ENCODE data around the gene DIAPH3.

DIAPH3 gene

DNA sequence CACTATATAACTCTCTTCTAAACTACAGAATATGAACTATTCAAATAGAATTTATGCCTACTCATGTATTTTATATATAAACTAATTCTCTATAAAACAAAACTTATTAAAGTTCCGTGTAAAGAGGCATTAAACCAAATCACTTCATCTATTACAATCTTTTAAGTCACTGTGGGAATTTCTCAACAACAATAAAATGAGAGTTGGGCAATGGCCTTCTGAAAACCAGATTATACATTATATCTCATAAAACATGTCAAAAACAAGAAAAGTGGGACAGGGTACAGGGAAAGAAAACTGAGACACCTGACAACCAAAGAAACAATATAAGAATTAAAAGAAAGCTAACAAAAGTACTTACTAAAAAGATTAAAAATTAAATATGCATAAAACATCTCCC is 145.2 kb downstream of the DIAPH3 start:
- FAIRE-seq, result no peak

DNA sequence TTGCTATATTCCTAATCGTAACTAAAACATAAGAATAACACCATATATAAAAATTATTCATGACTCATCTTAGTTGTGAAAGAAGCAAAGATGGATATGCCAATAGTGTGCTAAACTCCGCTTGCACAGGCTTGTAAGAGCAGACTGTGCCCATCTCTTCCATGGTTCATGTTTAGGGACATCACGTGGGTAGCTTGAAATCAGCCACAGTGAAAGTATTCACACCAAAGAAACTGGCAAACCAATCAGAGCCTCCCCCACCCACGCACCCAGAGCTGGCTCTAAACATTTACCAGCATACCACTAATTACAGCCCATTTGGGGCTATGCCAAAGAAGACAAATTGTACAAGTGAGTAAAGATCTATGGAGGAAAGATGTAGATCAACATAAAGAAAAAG is 147.5 kb downstream of the DIAPH3 start:
- FAIRE-seq, result no peak

DNA sequence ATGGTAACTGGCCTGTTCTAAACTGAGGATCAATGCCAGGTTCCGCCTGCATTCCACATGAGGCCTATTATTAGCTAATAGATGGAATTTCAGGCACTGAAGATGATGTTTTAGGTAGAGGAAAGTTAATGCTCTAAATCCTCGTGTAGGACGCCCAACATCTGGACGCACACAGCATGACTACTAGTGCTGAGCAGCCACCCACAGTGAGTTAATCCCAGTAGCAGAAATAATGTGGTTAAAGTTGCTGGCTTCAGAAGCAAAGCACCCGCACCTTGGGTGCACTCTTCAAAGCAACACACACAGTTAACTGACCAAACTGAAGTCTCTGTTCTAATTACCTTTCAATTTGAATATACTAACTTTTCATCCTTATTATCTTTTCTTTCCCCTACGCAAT is 150.6 kb downstream of the DIAPH3 start:
- no peak for FAIRE-seq

DNA sequence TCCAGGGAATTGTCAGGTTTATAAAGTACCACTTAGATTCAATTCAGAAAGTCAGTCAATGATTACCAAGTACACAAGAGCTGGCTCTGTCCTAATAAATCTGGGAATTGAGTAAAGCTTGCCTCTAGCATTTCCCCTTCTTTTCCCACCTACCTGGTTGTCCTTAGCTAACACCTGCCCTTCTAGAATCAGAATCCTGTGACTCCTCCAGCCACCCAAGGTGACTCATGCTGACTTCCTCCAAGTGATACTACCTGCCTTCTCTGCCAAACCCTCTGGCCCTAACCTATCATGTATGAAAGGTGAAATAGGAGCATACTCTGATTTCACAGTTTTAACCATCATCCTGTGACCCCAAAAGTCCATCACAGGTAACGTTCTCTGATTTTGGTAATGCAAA is 151.2 kb downstream of the DIAPH3 start:
- FAIRE-seq, result no peak

DNA sequence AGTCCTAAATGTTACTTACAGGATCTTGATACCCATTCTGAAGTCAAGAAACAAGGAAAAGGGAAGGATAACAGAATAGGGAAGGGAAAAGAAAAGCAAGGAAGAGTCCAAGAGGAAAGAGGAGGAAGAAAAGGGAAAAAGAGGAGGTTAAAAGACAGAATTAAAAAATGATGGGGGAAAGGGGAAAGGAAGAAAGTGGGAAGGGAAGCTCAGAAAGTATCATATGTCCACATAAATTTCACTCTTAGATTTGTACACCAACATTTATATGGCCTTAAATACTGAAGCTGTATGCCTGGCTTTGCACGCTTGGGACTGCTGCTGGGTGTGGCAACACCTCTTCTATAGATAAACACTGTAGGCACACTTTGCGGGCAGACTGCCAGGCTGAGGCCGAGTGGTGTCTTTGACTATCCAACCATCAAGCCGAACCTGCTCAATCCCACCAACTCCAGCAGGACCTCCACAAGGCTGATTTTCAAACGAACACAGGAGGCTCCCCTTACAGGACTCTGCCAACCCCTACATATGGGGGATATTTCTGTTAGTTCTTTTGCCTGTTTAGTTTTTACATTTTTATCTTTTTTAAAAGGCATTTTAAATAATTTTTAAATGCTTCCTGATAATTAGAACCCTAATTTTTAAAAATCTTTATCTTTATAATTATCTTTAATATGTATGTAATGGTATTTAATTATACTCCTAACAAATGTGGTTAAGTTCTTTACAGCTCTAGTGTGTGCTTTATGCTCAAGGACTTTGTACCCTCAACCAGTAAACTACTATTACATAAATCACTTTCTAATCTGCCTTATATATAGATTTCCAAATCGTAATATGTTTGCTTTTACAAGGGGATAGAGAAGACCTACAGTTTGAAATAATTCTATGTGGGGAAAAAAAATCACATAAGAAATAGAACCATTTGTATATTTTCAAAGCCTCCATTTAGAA is 154.2 kb downstream of the DIAPH3 start:
- FAIRE-seq, result no peak

DNA sequence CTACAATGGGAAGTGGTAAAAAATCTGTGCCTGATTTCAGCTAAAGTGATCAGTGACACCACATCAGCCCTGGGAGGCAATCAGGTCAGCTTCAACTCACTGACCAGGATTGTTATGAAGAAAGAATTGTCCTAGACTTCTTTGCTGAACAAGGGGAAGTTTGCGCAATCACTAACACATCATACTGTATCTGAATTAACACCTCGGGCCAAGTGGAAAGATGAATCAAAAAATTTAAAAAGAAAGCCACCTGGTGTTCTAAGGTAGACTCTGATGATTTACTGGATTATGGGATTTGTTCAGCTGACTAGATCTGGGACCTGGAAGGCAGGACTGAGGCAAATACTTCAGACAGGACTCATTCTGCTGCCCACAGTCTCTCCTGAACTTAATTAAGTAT is 161.8 kb downstream of the DIAPH3 start:
- no peak for FAIRE-seq

DNA sequence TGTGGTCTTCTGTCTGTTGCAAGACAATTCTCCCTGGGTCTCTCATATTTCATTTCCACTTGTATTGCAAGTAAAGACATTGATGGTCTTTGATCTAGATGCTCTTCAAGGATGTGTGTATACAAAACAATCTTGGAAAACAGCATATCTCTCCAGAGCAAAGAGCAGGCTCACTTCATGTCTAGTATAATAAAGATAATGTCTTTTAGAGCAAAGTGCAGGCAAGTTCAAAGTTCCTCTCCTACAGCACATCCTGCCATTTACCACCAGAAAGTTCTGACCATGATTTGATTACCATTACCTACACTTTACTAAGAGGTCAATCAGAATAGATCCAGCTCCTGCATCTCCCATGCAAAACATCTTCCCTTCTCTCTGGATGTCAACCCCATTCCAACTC is 162.8 kb downstream of the DIAPH3 start:
- FAIRE-seq, result no peak

DNA sequence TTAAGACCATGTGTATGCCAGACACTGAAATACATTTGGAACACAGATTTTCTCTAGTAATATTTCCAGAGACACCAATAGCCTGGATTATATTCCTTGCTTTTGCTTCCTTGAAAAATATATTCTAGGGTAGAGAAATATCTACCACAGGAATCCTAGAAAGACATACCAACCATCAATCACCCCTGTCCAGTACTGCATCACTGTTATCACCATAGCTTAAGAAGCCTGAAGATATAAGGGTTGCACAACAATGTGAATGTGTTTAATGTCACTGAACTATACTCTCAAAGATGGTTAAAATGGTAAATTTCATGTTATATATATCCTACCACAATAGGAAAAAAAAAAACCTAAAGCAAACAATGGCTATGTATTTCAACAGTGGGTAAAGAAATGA is 163.6 kb downstream of the DIAPH3 start:
- FAIRE-seq, result no peak

DNA sequence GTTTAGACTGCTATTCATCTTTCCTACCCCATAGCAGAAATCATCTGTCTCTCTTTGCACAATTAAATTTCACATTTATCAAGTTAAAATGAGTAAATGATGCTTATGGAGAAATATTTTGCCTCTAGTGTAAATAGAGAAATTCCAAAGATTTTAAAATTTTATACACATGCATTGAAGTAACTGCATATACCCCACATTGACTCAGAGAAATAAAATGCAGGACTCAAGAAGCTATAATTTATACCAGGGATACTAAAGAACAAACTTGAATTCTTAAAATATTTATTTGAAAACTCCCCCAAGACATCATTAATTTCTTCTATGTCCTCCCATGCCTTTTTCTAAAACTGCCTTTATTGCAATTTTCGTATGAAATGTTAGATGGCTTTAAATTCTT is 165.8 kb downstream of the DIAPH3 start:
- FAIRE-seq, result no peak

DNA sequence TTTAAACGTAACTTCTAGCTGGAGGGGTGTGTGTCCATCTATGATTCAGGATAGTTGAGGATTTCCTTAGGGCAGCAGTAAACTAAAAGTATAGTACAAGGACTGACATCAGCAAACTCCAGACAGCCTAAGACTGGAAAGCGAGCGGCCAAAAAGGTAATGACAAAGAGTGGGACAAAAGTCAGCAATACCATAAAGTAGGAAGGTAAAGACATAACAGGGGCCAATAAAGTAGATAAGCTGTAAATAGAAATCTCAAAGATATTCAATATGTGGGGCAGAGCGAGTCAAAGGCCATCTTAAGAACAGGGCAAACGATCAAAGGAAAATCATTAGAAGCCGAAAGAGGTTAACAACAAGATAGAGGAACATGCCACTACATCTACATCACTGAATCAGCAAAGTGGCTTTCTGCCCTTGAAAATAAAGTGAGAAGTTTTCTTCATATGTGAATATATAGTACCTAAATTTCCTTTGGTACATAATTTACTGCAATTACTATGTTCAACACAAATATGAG is 167.2 kb downstream of the DIAPH3 start:
- no peak for FAIRE-seq

DNA sequence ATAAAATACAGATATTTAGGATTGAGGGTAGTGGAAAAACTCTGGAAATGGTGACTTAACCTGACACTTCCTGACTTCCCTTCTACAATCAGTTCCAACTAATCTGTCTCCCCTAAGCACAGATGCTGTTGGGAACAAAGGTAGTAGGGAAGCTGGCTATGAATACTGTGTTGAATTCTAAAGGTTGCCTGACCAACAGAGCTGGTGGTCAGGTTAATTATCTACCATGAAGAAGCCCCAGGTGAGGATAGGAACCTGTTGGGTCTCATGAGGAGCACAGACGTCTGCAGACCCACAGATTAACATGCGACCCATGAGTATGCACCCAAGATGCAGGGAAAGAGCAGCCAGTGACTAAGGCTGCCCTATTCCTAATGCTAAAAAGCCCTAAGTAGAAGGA is 172.3 kb downstream of the DIAPH3 start:
- no peak for FAIRE-seq

DNA sequence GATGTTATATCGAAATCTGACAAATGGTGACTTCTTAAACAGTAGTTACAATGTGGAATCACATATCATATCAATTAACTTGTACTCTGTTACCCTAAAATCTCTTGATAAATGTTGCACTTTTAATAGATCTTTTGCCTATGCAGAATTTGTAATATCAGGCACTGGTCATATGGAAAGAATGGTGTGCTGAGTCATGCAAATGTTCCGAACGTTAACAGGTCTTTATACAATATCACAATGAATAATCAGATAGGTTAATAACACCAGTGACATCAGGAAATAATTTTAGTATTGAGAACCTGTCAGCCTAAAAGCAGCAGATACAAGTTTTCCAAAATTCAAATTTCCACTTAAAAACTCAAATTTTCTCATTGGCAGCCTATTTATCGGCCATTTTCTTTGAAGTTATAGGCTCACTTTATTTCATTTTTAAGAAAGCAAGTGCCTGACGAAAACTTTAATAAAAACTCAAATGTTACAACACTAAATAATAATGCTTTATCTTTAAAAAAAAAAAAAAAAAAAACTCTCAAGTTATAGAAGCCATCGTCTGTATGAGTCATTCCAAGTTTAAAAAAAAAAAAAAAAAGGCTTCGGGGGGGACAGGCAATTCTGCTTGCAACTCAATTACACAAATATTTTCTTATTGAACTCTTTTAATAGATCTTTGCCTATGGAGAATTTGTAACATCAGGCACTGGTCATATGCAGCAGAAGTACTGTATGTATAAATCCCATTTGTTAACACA is 180.9 kb downstream of the DIAPH3 start:
- no peak for FAIRE-seq

DNA sequence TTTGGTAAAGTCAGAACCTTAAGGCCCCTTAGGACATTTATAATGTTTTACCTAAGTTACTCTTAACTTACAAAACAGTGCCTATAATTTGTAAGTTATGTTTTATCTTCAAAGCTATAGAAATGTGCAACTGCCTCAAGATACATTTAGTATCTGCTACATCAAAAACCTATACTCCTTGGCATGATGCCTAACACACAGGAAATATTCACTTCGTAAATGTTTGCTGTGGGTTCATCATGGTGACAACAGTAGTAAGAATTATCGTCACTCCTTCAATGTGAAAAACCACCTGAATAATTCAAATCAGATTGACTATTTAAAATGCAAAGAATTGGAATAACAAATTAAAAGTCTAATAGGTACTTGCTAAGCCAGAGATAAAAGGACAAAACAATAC is 184.1 kb downstream of the DIAPH3 start:
- no peak for FAIRE-seq

DNA sequence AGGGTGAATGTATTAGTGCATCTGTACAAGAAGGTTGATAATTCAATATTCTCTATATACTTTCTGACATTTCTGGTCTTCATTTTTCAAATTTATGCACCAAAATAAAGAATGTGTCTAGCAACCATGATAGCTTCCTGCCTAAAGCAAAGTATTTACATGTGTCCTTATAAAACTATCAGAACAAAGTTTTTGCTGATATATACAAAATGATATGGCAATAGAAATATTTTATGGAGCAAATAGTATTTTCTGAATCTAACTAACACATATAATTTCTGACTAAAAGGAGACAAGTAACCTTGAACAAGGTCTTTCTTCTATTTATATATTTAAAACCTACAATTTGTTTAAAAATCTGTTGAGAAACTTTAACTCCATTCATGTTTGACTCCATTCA is 184.9 kb downstream of the DIAPH3 start:
- FAIRE-seq, result no peak

DNA sequence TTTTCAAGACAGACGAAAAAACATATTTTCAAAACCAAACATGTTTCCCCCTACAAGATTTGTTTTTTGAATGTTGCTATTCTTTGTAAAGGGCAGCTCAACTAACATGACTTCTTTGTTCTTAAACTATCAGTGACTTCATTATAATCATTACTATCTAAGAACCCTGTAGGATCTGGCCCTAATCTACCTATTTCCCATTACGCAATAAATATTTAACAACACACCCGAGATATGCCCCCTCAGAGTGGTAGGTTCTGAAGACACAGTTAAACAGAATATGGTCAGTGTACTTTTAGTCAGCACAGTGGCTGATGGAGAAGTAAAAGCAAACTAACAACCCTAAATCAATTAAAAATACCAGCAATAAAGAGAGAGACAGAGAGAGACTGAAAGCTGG is 186.9 kb downstream of the DIAPH3 start:
- no peak for FAIRE-seq

DNA sequence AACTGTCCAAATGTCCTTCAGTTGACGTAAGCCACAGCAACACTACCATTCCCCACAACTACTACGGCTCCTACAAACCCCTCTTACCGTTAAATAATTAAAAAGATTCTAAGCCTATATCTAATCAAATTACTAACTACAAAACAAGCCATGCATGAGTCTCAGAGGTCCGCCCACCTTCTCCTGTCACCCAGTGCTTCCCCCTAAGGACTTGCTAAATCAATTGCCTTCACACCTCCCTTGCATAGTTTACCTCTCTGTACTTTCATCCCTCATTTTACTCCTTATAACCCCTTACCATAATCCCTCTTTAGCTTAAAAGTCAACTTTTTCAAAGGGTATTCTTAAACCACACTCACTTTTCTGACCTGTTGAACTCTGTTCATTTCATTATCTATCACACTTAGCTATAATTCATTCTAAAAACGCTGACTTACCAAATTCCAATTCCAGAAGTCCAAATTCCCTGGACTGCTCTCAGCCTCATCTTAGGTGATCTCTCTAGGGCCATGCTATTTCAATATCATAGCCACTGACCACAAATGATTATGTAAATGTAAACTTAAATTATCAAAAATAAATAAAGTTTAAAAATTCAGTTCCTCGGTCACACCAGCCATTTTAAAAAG is 187.8 kb downstream of the DIAPH3 start:
- FAIRE-seq, result no peak

DNA sequence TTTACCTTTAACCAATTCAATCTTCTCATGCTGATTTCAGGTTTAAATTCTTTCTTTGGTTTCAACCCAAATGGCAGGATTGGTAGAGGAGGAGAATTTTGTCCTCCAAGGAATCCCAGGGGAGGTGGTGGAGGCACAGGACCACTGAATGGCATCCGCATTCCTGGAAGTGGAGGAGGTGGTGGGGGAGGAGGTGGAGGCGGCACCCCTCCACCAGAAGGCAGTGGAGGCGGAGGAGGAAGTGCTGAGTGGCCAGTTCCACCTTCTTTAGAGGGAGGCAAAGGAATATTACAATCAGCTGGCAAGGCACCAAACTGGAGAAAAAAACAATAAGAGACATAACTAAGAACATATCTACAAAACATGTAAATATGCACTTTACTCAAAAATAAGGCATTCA is 192.9 kb downstream of the DIAPH3 start:
- FAIRE-seq, result no peak

DNA sequence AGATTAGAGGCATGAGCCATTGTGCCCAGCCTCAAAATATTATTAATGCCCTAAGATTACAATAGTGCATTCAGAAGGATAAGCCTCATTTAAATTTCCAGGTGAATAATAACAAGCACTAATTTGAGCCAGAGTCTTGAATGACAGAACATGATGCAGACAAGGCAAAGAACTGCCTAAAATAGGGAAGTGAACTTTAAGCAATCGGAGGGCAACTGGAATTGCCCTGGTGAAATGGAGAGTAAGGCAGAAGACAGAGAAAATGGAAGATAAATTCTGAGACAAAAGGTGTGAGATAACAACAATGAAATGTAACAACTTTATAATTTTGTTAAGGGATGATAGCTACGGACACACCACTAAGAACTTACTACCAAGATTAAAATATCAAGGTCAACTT is 199.9 kb downstream of the DIAPH3 start:
- no peak for FAIRE-seq

DNA sequence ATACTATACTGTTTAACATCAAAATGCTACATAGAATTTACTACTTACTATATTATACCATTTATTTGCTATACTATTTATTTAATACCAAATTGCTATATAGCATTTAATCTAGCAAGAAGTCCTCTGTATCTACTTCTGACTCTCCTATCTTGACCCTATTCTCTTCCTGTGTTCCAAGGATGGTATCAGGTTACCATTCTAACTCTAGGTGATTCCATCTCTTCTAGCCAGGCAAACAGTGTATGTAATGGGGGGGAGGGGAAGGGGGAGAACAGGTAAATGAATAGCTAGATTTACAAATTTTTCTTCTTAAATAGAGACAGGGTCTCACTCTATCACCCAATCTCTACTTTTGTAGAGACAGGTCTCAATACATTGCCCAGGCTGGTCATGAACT is 200.3 kb downstream of the DIAPH3 start:
- no peak for FAIRE-seq

DNA sequence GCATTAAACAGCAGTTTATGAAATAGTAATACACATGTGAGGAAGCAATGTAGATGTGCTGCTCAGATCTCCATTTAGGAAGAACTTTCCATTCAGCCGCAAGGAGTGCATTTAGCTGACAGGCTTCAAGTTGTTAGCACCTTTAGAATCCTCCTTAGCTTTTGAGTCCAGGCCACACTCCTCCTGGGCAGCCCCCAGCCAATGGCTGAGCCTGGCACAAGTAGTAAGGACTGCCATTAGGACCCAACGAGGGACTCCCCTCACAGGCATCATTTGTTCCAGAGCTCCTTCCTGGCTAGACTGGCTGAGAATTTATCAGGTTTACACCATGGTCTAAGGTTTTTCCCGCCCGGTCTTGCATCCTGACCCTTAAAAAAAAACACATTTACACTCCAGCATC is 201.4 kb downstream of the DIAPH3 start:
- FAIRE-seq, result no peak

DNA sequence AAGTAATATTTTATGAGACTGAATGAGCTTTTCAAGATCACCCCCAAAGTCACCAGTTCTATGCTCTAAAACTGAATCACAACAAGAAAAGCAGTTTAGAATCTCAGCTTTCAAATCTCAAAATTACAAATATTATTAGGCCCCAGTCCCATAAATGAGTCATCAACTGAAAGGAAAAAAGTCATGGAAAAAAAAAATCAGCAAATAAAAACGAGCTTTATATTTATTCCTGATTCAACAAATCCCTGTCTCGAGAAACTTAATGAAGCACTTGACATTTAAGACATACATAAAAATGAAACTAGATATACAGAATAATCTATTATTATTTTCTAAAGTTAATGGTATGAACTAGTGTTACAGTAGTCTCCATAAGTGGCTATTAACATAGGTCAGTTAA is 203.0 kb downstream of the DIAPH3 start:
- FAIRE-seq, result no peak

DNA sequence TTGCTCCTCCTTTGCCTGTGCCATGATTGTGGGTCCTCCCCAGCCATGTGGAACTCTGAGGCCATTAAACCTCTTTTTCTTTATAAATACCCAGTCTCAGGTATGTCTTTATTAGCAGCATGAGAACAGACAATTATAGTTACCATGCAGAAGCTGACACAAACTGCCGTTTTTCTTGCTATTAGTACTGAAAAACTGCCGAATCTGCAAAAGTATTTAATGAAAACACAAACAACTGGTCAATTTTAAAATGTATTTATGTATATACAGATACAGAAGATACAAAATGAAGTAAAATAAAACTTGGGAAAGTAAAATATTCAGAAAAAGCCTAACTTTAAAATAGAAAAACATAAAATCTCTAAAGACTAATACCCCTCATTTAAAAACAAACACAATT is 206.3 kb downstream of the DIAPH3 start:
- FAIRE-seq, result no peak

DNA sequence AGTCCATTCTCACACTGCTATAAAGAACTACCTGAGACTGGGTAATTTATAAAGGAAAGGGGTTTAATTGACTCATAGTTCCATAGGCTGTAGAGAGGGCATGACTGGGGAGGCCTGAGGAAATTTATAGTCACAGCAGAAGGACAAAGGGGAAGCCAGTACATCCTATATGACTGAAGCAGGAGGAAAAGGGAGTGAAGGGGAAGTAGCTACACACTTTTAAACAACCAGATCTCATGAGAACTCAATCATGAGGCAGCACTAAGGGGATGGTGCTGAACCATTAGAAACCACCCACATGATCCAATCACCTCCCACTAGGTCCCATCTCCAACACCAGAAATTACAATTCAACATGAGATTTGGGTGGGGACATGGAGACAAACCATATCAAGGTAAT is 209.1 kb downstream of the DIAPH3 start:
- no peak for FAIRE-seq

DNA sequence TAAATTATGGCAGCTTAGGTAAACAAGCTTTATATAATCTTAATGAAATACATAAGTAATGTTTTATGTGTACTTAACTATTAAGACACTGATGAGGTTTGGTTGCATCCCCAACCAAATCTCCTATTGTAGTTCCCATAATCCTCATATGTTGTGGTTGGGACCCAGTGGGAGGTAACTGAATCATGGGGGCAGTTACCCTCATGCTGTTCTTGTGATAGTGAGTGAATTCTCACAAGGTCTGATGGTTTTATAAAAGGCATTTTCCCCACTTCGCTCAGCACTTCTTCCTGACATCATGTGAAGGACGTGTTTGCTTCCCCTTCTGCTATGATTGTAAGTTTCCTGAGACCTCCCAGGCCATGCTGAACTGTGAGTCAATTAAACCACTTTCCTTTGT is 212.7 kb downstream of the DIAPH3 start:
- no peak for FAIRE-seq

All from endometrium (tissue), 2 donors.